B cell (primary cell): ENCODE results near the gene PCDHA12.

Experiments used
- CTCF ChIP-seq: fragments of 200-600 bp; IDR thresholded peaks from one replicate; pipeline ENCODE4 v1.8.0; 2022; ENCODE audit warnings: antibody characterized with exemption, mild to moderate bottlenecking
- EZH2 ChIP-seq: IDR thresholded peaks from 2 replicates; pipeline ENCODE4 v1.6.1; 2012; ENCODE audit warnings: borderline replicate concordance, low read depth, mild to moderate bottlenecking, moderate library complexity, low read length; ENCODE audit not compliant: insufficient read depth, poor library complexity, severe bottlenecking

GRCh38 chr5:140882591-140882899 is 7.4 kb downstream of the PCDHA12 start:
- TF ChIP-seq CTCF: no peak
- no peak for TF ChIP-seq EZH2
